NCI-H2227 treated with DMSO at 0.1 percent for 48 hours (cell line): Measurements from ENCODE around the gene UCN3.

Experiments used
- DNase-seq: peaks from one replicate; lab custom pipeline; 2025; lab: John Stamatoyannopoulos, UW

The UCN3 gene, protein sequence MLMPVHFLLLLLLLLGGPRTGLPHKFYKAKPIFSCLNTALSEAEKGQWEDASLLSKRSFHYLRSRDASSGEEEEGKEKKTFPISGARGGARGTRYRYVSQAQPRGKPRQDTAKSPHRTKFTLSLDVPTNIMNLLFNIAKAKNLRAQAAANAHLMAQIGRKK

DNA sequence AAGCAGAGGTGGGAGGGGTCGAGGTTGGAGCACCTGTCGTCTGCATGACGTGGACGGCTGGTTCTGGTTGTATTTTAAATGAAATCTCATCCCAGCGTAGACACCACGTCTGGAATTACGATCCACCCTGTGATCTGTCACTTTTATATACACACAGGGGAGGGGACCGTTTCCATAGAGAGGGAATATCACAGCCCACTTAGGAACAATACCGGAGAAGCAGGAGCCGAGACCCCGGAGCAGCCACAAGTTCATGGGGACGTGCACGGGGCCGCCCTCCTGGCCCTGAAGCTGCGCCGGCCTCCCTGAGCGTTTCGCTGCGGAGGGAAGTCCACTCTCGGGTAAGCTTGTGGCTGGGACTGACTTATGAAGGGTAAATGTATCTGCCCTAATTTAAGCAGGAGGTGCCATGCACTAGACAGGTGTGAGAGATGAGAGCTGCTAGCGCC, at the start of gene UCN3:
Gene UCN3 (plus strand): TSS at position 77 of the 449 bp plus-strand sequence. CDS start 8,755 bp downstream, outside the sequence.
- no peak for DNase-seq

DNA sequence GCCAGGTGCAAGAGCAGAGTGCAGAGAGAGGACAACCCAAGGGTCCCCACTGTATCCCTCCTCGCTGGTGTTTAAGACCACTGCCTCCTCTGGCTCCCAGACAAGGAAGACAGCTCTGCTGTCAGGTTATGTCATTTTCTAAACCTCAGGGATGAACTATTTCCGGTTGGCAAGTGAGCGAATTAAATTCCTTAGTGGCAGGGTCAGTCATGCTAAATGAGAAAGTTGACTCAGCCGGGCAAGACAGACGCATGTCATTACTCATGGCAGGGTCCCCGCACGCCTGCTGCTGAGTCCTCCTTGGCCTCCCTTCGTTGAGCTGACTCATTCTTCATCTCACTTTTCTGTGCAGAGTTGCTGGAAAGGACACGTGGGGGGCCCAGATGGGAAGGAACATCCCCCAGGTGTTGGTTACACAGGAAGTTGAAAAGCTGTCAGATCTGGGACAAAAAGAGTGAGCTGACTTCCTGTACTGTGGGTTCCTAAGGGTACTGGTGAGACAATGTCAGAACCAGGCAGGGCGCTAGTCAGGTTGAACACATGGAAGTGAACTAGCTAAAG, 47.1 kb upstream of the UCN3 start:
- DNase-seq: no peak

DNA sequence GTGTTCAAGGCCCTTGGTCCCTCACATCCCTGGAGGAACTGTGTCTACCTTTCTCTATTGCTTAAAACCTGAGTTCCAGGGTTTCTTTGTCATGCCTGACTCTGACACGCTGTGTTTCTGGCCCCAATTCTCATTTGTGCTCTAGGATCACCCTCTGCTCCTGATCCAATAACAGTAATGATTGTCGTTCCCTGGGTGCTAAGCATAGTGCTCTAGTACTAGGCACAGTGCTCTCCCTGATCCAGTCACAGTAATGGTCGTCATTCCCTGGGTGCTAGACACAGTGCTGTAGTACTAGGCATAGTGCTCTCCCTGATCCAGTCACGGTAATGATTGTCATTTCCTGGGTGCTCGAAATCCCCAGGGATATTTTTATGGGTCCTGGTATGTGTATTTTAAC, 46.6 kb upstream of the UCN3 start:
- DNase-seq: no peak

DNA sequence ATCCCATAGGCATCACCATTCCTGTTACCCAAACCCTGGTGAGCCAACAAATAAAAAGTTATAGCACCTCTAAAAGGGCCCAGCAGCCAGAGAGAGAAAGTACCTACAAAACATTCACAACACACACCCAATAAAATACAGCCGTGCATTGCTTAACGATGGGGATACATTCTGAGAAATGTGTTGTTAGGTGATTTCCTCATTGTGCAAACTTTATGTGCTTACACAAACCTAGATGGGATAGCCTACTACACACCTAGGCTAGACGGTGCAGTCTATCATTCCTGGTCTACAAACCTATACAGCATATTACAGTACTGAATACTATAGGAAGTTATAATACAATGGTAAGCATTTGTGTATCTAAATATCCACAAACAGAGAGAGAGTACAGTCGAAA, 44.9 kb upstream of the UCN3 start:
- no peak for DNase-seq

DNA sequence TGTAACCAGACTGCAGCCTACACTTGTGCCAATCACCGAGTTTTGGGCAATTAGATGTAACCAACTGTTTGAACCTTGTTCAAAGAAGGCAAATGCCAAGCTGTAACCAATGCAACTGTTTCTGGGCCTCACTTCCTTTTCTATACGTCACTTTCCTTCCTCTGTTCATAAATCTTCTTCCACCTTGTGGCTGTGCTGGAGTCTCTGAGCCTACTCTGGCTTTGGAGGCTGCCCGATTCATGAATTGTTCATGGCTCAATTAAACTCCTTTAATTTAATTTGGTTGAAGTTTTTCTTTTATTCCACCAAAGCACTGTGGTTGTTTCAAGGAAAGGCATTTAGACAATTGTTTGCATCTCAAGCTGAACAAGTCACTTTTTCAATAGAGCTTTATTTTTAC, 43.5 kb upstream of the UCN3 start:
- no peak for DNase-seq

DNA sequence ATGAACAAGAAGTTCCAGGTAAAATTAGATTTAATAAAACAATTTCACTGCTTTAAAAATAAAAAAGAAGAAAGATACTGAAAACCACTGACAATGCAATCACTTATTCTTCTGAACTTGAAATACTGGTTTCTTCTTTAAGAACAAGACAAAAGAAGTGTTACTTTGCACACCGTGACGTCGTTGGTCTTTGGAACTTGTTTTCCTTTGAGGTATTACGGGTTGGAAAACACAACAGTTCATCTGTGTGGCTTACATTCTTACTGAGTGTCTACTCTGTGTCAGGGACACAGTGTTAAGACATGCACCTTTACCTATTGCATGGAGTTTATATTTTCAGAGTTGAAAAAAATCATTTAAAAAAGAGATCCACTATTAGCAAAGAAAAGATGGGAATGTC, 41.3 kb upstream of the UCN3 start:
- DNase-seq: no peak

DNA sequence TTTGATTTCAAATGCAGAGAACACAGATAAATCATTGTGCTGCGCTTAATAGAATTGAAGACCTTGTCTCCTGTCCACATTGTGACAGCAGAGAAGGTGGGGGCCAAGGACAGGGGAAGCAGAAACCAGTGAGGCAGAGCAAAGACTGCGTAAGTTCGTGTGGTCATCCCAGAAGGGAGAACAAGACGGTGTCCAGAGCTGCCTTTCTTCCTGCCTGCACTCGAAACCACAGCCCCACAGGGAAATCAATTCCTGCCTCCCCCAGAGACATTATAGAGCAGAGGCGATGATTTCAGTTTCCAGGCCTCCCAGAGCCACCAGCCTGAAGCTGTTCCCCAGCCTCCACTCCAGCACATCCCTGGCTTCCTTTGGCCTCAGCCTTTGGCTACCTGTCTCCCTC, 39.7 kb upstream of the UCN3 start:
- no peak for DNase-seq

DNA sequence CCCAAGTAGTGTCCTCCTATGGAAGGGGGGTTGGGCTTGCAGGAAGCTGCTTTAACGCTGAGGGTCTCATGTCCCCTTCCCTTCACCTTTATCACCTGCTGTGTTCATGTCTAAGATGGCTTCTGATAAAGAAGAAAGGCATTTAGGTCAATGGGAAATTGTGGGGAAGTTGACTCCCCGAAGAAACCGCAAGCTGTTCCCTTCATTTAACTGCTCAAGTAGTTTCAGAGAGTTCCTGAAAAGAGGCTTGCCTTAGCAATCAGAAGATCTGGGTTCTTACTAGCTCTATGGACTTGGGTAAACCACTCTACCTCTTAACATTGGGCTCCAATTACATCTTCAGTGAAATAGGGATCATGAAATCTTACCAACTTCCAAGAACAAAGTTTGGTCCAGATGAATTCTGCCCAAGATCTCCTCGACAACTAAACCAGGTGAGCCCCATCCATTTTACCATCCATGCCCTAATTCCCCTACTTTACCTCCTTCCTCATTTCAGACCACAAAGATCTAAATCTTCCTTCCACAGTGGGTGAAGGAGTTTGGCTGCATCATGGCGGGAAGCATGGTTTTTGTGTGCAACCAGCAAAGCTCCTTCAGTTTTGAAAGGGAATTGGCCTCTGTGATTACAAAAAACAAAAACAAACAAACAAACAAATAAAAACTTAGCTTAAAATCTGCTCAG, 30.4 kb upstream of the UCN3 start:
- DNase-seq: no peak

DNA sequence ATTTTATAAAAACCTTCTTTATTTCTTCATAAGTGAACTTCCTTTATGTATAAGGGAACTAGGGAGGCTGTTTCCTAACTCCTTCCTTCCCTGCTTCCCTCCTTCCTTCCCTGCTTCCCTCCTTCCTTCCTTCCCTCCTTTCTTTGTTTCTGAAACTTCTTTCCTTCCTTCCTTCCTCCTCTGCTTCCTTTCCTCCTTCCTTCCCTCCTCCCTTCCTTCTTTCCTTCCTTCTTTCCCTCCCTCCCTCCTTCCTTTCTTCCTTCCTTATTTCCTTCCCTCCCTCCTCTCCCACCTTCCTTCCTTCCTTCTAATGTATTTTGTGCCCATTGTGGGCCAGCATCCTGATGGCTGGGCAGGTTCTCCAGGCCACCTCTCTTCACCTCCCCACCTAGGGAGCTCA, 26.8 kb upstream of the UCN3 start:
- no peak for DNase-seq

DNA sequence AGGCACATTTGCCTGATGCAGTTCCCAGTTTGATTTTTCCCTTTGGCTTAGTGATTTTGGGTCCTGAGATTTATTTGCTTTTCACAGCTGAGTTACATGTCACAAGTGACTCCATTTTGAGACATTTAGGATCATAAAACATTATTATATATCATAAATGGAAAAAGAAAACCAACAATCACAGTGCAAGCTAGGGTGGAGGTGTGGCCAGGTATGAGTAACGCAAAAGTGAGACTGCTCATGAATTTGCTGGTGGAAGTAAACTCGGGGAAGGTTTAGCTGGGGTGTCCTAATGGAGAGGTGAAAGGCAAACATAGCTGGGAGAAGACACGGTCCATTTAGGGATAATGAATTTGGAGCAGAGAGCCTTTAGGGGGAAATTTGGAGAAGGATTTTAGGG, 21.7 kb upstream of the UCN3 start:
- DNase-seq: no peak

DNA sequence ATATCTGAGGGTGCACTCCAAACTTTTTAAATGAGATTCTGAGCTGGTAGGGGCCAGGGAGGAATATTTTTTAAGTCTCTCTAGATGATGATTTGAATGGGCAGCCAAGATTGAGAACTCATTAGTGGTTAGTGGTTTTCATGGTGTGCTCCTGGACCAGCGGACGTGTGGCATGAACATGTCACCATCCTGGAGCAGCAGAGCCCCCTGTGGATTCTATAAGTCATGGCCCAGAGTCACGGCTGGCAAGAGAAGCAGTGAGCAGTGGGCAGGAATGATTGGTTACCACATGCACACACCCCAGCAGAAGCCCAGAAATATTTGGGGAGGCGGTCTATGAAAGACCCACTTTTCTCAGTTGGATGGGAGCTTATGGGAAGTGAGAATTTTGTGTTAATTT, 21.2 kb upstream of the UCN3 start:
- no peak for DNase-seq

DNA sequence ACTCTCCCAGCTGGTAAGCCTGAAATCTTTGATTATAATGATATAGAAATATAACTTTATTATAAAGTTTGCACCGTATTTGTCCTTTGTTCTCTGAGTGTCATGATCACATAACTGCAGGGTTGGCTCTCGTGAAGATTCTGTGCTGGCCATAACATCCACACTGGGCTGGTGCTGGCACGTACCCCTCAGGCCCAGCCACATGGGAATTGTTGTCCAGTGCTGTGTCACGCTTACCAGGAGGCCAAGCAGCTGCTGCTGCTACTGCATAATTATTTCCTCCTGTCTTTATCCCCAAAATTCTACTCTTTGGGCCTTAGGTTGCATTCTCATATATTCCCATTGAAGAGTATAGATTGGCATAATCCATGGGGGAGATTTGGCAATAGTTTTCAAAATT, 20.8 kb upstream of the UCN3 start:
- no peak for DNase-seq

DNA sequence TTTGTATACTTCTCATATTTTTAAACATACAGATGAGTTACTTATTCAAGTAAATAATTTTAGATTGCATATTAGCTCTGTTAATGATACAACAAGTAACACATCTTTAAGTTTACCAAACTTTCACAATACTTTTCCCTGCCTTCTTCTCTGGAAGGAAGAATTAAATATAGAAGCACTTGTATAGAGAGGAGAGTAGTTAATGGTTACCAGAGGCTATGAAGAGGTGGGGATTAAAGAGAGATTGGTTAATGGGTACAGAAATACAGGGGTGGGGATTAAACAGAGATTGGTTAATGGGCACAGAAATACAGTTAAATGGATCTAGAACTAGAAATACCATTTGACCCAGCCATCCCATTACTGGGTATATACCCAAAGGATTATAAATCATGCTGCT, 20.0 kb upstream of the UCN3 start:
- no peak for DNase-seq

DNA sequence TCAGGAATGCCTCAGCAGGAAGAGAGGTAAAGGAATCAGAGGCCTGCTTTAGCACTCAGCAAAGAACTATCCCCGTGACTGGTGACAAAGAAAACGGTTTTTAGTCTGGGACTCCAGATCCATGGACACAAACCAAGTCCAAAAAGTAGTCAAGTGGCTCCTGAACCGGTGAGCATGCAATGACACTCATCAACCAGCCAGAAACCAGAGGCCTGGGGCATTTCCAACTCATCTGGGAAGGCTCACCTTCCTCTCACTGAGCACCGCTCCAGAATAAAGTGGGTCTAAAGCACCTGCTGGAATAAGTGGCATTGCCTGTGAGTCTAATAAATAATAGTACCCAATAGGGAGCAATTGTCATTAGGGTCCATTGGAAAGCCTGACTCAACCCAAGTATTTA, 17.9 kb upstream of the UCN3 start:
- no peak for DNase-seq

DNA sequence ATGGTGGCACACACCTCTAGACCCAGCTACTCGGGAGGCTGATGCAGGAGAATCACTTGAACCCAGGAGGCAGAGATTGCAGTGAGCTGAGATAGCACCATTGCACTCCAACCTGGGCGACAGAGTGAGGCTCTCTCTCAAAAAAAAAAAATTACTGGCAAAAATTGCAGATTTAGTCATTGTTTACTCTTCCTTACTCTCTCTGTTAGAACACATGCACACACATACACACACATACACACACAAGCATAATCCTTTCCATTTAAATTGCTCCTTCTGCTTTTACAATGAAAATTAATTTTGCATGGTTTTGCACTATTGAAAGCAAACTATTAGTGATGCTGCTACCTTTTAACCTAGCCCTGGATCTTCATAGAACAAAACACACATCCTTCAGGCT, 15.4 kb upstream of the UCN3 start:
- DNase-seq: no peak

DNA sequence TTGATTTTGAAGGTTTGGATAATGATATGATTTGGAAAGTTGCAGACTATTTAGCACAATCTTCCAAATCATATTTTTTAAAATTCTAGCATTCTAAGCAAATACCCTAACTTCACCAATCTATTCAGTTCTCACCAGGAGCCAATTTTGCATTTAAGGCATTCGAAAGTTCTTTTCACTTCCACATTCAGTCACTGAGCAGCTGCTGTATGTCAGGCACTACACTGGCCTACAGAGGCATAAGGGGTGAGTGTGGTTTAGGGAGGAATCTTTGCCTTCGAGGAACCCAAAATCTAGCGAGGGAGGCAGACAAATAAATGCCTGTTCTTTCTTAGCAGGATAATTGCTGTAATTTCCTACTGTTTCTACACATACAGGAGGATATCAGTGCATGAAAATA, 10.7 kb upstream of the UCN3 start:
- DNase-seq: no peak

DNA sequence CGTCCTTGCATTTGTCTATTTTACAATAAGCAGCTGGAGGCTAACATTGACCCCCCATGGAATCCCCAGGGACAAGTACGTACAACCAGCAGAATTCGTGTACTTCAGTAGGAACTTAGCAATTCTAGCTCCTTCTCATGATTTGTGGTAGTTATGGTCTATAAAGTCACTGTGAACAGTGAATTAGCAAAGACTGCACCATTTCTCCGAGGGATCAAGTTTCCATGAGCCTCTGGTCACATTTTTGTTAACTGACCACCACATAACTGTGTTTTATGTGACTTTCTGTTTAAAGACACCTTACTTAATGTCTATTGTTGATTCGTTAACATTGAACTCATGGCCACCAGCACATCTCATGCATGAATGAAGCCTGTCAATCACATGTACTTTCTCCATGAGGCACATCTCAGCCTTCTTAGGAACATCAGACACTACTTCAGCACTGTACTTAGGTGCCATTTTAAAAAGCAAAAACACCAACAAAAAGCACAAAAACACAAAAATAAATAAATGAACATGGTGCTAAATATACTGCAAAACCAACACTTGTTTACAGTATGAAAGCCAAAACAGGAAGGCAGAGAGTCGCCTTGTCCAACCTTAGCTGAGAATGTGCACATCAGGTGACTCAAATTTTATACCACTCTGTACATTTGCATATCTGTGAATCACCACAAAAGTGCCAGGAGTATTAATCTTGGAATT, 9.0 kb upstream of the UCN3 start:
- no peak for DNase-seq

DNA sequence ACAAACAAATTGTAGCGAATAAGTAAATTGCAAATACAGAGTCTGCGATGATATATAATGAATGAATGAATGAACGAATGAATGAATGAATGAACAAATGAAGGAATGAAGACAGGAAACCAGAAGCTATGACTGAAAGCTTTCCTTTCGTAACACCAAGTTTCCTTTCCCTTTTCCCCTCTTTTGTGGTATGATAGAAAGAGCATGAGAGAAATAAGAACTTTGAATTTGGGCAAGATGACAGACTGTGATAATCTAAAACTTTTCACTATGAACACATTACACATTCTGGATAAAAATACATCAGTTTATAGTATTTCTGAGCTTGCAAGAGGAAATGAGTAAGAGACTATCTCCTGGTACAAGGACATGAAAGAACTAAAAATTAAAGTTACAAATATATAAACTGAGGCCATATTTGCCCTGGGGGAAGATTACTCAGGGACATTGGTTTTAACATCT, 8.4 kb upstream of the UCN3 start:
- DNase-seq: no peak

DNA sequence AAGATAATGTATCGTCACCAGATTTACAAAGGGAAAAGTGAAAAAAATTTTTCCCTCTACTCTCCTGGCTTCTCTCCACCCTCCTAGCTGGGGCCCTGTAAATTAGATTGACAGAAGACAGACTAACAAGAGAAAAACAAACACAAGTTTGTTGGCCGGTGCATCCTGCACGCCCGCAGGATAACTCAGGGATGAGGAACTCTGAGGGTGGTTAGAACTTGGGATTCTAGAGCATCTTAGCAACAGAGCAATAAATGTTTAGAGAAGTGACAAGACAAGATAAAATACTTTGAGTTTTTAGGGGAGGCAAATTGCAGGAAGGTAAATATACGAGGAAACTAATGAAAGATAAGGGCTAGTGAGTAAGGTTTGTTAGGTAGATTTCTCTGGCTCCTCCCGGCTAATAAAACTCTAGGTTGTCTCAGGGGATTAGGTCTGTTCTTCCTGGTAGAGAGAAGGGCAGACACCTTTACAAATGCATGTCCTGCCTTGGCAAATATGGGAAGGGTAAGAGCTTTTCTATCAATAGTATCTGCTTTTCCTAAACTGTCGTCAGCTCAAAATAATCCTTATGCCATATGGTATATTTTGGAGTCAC, 4.3 kb upstream of the UCN3 start:
- no peak for DNase-seq

DNA sequence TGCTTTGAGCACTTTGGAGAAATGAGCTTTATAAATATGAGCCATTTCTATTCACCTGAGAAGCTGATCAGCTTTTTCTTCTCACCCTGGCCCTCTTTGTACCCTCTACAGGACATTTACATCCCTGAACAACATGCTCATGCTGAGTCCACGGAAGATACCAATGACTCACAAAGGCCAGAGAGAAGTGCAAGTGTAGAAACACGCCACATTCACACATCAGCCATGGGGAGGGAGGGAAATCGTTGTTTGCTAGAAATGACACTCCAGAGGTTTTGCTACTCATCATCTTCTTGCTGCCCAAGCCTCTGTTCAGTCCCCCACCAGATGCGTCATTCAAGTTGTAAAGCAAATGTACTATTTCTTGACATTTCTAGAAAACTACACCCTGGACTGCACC, 2.8 kb upstream of the UCN3 start:
- DNase-seq: no peak

DNA sequence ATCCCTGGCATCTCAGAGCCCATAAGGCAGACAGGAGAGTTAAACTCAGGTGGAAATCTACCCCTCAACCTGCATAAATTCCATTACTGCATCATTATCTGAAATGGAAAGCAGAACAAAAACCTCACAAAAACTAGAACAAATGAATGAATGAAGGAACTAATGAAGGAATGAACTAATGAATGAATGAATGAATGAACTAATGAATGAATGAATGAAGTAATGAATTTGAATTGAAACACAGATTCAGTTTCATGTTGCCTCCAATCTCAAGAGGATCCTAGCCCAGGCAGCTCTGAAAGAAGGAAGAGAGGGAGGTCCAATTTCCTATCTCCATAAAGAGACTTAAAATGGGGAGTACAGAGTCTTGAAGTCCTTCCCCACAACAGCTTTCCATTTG, 1.9 kb upstream of the UCN3 start:
- DNase-seq: no peak

DNA sequence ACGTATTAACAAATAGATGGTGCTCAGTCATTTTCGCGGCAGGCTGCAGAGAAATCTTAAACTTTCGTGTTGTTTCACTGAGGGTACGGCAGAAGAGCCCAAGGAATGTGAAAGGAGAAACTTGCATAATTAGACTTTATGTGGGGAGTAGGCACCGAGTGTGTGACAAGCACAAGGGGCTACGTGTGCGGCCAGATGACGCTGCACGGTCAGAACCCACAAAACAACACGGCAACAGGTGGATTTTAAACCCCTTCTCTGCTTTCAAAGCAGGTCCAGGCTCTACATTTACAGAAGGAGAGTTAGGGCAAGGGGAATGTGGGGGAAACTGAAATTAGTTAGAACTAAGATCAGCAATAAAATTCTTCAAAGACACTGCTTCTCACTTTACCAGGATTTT, 392 bp upstream of the UCN3 start:
- DNase-seq: no peak

DNA sequence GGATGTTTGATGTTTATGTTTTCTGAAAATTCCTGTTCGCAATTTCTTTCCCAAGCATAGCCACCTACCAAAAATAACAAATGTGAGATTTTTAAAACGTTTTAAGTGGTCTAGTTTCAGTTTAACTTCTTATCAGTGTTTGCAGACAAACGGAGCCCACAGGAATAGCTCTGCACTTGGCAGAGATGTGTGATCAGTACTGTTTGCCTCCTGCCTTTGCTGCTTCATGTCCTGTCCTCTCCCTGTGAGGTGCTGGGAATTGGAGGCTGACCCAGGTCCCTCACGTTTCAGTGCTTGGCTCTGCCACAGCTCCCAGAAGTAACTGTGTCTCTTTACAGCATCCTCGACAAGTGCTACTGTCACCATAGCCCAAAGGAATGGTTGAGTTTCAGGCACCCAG, 1.2 kb downstream of the UCN3 start:
- DNase-seq: no peak
